Left ventricle myocardium inferior (tissue), 1 donor: ENCODE results near the gene HHIPL1. TPM values are rescaled to one million over a fixed set of nuclear protein-coding genes. Genes with fewer than 3 reads are reported as not detected.

ENCODE experiments used
- DNase-seq: peaks from one replicate; pipeline ENCODE4 v3.0.0-alpha.2; 2020
- H3K27ac ChIP-seq: fragments of 200-600 bp; replicated peaks from 2 replicates; pipeline ENCODE4 v1.8.0; 2021
- H3K27me3 ChIP-seq: fragments of 200-600 bp; 2 replicates; pipeline ENCODE4 v1.8.0; 2021; ENCODE audit warnings: low read depth
- H3K36me3 ChIP-seq: fragments of 200-600 bp; 2 replicates; pipeline ENCODE4 v1.8.0; 2021
- H3K4me1 ChIP-seq: fragments of 200-600 bp; 2 replicates; pipeline ENCODE4 v1.8.0; 2021
- H3K4me3 ChIP-seq: fragments of 200-600 bp; 2 replicates; pipeline ENCODE4 v1.8.0; 2021; ENCODE audit warnings: mild to moderate bottlenecking, moderate library complexity
- H3K9me3 ChIP-seq: fragments of 200-600 bp; replicated peaks from 2 replicates; pipeline ENCODE4 v1.8.0; 2021
- CTCF ChIP-seq: fragments of 200-600 bp; IDR thresholded peaks from 2 replicates; pipeline ENCODE4 v1.8.0; 2021; ENCODE audit warnings: antibody characterized with exemption, mild to moderate bottlenecking, borderline replicate concordance
- intact Hi-C: fragments of 100-400 bp; cut with micrococcal nuclease; formaldehyde crosslinking; loops from one replicate; pipeline ENCODE4 v1.11.0; 2022
- total RNA-seq: library from RNA; stranded (reverse); fragmentation: NEBNext Ultra II Directional; extraction: Animal tissue kit (Norgen Biotek cat#: 25700); gene quantifications from one replicate; pipeline ENCODE4 v1.2.1, GENCODE V29; 2021
- donor health status: DM: no; HTN: yes; CAD: no; lungs with severe emphysema.

Gene HHIPL1
- total RNA-seq, 1 donor from 2014 or later = 1.2 TPM

- Histone ChIP-seq H3K9me3 (no peaks in the 10 kb centered on the region), H3K27me3 (no peaks in the 10 kb centered on the region), H3K4me1 (no peaks in the 10 kb centered on the region), H3K27ac (no peak overlapping the region), H3K4me3 (no peak overlapping the region), H3K36me3 (no peaks in the 10 kb centered on the region)
- TF ChIP-seq CTCF = no peak
- intact Hi-C loops = no loop called here
- no peak for DNase-seq
Measured at GRCh38 chr14:99718811-99719192, 73.9 kb downstream of the HHIPL1 start.

- Histone ChIP-seq H3K36me3 (no peaks in the 10 kb centered on the region), H3K27me3 (no peaks in the 10 kb centered on the region), H3K27ac (no peak overlapping the region), H3K9me3 (no peaks in the 10 kb centered on the region), H3K4me3 (no peak overlapping the region), H3K4me1 (no peaks in the 10 kb centered on the region)
- DNase-seq = no peak
- intact Hi-C loops = no loop called here
- no peak for TF ChIP-seq CTCF
Measured at GRCh38 chr14:99720941-99721791, 76.2 kb downstream of the HHIPL1 start.

- no peak overlapping the region for H3K4me3 ChIP-seq
- no peaks in the 10 kb centered on the region for H3K4me1 ChIP-seq
- no peaks in the 10 kb centered on the region for H3K9me3 ChIP-seq
- no peak for TF ChIP-seq CTCF
- H3K27ac ChIP-seq = no peak overlapping the region
- intact Hi-C loops = no loop called here
- no peaks in the 10 kb centered on the region for H3K36me3 ChIP-seq
- peaks cover under 1% of the 10 kb centered on the region for H3K27me3 ChIP-seq
- no peak for DNase-seq
Measured at GRCh38 chr14:99721792-99722516, 77.0 kb downstream of the HHIPL1 start.

- no peak for TF ChIP-seq CTCF
- intact Hi-C loops = no loop called here
- H3K4me3 ChIP-seq = no peak overlapping the region
Measured at GRCh38 chr14:99722741-99723140, 77.8 kb downstream of the HHIPL1 start.

GRCh38 chr14:99724196-99724891 is 79.4 kb downstream of the HHIPL1 start:
- no peak overlapping the region for H3K27ac ChIP-seq
- DNase-seq = no peak
- intact Hi-C loops = no loop called here
- peaks cover 11% of the 10 kb centered on the region for H3K27me3 ChIP-seq
- TF ChIP-seq CTCF = no peak
- H3K36me3 ChIP-seq = no peaks in the 10 kb centered on the region
- H3K4me3 ChIP-seq = no peak overlapping the region
- no peaks in the 10 kb centered on the region for H3K4me1 ChIP-seq
- no peaks in the 10 kb centered on the region for H3K9me3 ChIP-seq

More at GRCh38 chr14:99722741-99723140, 77.8 kb downstream of the HHIPL1 start:
- H3K4me1 ChIP-seq = no peaks in the 10 kb centered on the region
- no peaks in the 10 kb centered on the region for H3K36me3 ChIP-seq
- DNase-seq = no peak
- peaks cover 8% of the 10 kb centered on the region for H3K27me3 ChIP-seq
- H3K9me3 ChIP-seq = no peaks in the 10 kb centered on the region
- no peak overlapping the region for H3K27ac ChIP-seq
